HEK293T (cell line): Measurements from ENCODE around the gene NCR3LG1.

Experiments used
- CTCF ChIA-PET: fragments of 350-600 bp; formaldehyde crosslinking; extraction: SDS; loops from one replicate; lab custom pipeline; 2021; ENCODE audit warnings: antibody characterized with exemption, inconsistent platforms; lab: Yijun Ruan, JAX
- POLR2A ChIA-PET: fragments of 350-600 bp; formaldehyde crosslinking; extraction: SDS; loops from one replicate; lab custom pipeline; 2020; ENCODE audit warnings: antibody characterized with exemption, inconsistent platforms; lab: Yijun Ruan, JAX
- DNase-seq: peaks from one replicate; pipeline ENCODE4 v3.0.0; 2012; ENCODE audit warnings: mixed read lengths; ENCODE audit errors: extremely low spot score
- ARNT ChIP-seq: fragments of 450-650 bp; IDR thresholded peaks from 2 replicates; pipeline ENCODE4 v1.6.1; 2017; ENCODE audit warnings: mild to moderate bottlenecking
- BHLHE40 ChIP-seq: fragments of 450-650 bp; IDR thresholded peaks from 2 replicates; pipeline ENCODE4 v1.6.1; 2016; ENCODE audit warnings: mild to moderate bottlenecking, moderate library complexity, borderline replicate concordance
- CTBP1 ChIP-seq: fragments of 450-650 bp; IDR thresholded peaks from 2 replicates; pipeline ENCODE4 v1.6.1; 2016; ENCODE audit warnings: borderline replicate concordance
- ELF4 ChIP-seq: fragments of 450-650 bp; IDR thresholded peaks from 2 replicates; pipeline ENCODE4 v1.6.1; 2017; ENCODE audit warnings: antibody characterized with exemption
- FOXA1 ChIP-seq: fragments of 450-650 bp; IDR thresholded peaks from 2 replicates; pipeline ENCODE4 v1.6.1; 2016; ENCODE audit warnings: mild to moderate bottlenecking
- FOXK2 ChIP-seq: fragments of 450-650 bp; IDR thresholded peaks from 2 replicates; pipeline ENCODE4 v1.6.1; 2016; ENCODE audit warnings: mild to moderate bottlenecking
- FOXM1 ChIP-seq: fragments of 450-650 bp; IDR thresholded peaks from 2 replicates; pipeline ENCODE4 v1.6.1; 2017; ENCODE audit warnings: mild to moderate bottlenecking, borderline replicate concordance
- HDGF ChIP-seq: fragments of 450-650 bp; IDR thresholded peaks from 2 replicates; pipeline ENCODE4 v1.6.1; 2017; ENCODE audit warnings: antibody characterized with exemption, borderline replicate concordance
- L3MBTL2 ChIP-seq: fragments of 450-650 bp; conservative IDR thresholded peaks from 2 replicates; pipeline ENCODE4 v1.6.1; 2016; ENCODE audit warnings: mild to moderate bottlenecking
- LEF1 ChIP-seq: fragments of 450-650 bp; IDR thresholded peaks from 2 replicates; pipeline ENCODE4 v1.6.1; 2017; ENCODE audit warnings: mild to moderate bottlenecking, borderline replicate concordance
- NFRKB ChIP-seq: fragments of 450-650 bp; IDR thresholded peaks from 2 replicates; pipeline ENCODE4 v1.6.1; 2016; ENCODE audit warnings: mild to moderate bottlenecking, moderate library complexity
- SP1 ChIP-seq: fragments of 450-650 bp; IDR thresholded peaks from 2 replicates; pipeline ENCODE4 v1.6.1; 2017
- TARDBP ChIP-seq: fragments of 450-650 bp; IDR thresholded peaks from 2 replicates; pipeline ENCODE4 v1.6.1; 2016
- ZNF384 ChIP-seq: fragments of 450-650 bp; IDR thresholded peaks from 2 replicates; pipeline ENCODE4 v1.6.1; 2016
- TF ChIP-seq, protein P1 (sequence below): fragments of 450-650 bp; IDR thresholded peaks from 2 replicates; pipeline ENCODE4 v1.6.1; 2016

Gene NCR3LG1

DNA sequence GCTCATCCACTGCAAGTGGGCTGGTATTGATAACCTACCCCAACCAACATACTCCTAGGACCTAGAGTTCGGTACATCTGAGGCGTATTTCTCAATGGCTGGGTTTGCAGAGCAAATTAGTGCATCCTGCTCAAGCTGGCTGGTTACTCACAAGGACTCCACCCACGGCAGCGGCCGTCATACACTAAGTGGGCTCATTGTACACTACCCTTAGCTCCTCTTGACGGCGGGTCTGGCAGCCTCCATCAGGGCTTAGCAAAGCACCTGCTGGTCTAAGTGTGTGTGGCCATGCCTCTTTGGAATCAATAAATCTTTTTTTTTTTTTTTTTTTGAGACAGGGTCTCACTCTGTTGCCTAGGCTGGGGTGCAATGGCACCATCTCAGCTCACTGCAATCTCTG, 57.0 kb downstream of the NCR3LG1 start:
- ChIA-PET POLR2A (no interaction called here), CTCF (no interaction called here)
- DNase-seq, result no peak
- no peak for TF ChIP-seq FOXM1
- TF ChIP-seq NFRKB, result no peak
- no peak for TF ChIP-seq HDGF
- TF ChIP-seq, protein P1, sequence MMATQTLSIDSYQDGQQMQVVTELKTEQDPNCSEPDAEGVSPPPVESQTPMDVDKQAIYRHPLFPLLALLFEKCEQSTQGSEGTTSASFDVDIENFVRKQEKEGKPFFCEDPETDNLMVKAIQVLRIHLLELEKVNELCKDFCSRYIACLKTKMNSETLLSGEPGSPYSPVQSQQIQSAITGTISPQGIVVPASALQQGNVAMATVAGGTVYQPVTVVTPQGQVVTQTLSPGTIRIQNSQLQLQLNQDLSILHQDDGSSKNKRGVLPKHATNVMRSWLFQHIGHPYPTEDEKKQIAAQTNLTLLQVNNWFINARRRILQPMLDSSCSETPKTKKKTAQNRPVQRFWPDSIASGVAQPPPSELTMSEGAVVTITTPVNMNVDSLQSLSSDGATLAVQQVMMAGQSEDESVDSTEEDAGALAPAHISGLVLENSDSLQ, result no peak
- TF ChIP-seq TARDBP, result no peak
- no peak for TF ChIP-seq BHLHE40
- TF ChIP-seq CTBP1, result no peak
- no peak for TF ChIP-seq FOXA1
- TF ChIP-seq ZNF384, result no peak
- TF ChIP-seq ELF4, result no peak
- TF ChIP-seq L3MBTL2, result no peak

DNA sequence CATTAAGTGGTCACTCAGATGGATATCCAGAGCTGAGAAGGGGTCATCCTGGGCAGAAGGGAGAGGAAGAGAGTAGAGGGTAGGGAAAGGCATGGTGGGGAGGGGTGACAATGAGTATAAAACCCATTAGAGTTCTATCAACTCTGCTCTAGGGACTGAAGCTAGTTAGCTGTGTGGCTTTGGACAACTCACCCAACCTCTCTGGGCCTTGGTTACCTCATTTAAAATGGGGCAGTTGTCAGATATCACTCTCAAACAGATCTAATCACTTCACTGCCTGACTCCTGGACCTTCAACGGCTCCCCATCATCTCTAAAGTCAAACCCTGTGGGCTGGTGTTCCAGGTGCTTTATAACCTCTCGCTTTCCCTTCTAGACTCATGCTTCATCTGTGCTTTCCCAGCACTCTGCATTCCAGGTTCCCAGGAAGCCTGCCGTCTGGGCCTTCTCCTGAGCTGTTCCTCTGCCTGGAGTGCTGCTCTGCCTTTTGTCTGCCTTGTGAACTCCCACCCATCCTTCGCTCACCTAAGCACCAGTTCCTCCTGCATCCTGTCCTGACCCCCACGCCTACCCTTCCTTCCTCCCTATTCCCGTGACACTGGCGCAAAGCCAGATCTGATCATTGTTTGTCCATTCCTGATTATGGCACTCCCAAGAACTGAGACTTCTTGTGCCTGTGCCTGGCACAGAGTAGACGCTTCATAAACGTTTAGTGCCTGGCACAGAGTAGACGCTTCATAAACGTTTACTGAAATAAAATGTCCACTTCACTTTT, 59.2 kb downstream of the NCR3LG1 start:
- ChIA-PET CTCF (no interaction called here), POLR2A (no interaction called here)
- TF ChIP-seq ELF4, result no peak
- no peak for TF ChIP-seq CTBP1
- DNase-seq, result no peak

DNA sequence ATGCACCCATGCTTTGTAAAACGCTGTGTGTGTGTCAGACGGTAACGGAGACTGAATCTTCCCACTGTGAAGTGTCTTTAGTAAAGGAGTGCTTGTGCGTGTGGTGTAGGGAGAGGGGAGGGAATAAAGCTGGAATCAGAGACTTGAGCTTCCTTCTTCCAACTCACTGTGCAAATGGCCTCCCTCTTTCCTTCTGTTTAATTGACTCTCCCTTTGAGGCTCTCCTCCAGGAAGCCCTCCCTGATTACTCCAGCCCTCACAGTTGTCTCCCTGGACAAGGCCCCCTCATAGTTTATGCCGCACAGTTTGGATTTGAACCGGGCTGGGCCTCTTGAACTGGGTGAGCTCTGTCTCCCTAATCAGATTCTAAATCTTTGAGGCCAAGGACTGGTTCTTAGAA, 59.8 kb downstream of the NCR3LG1 start:
- ChIA-PET CTCF (no interaction called here), POLR2A (no interaction called here)
- TF ChIP-seq HDGF (no peak), CTBP1 (no peak), BHLHE40 (no peak), ARNT (no peak)
- no peak for DNase-seq

DNA sequence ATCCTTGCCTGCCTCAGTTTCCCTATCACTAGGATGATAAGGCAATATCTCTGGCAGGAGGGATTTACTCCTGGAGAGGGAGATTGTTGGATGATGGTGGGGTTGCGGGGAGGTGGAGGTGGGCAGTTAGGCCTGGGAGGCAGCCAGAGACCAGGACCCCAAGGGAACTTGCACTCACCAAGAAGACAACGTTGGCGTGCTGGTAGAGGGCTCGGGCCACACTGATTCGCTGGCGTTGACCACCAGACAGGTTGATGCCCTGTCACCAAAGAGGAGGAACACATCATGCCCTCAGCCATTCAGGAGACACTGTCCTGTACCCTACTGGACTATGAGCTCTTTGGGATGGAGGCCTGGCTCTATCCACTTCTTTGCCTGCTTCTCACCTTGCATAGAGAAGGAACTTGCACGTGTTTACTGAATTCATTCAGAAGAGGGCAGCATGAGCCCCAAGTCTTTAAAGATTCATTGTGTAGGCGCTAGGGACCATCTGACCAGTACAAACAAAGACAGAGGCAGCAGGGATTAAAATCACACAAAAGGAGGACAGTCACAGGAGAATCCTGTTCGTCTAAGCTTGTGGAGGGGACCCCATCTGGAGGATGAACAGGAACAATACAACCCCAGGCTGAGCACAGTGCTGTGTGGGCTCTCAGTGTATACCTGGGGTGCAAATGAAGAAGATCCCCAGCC, 61.0 kb downstream of the NCR3LG1 start:
- no peak for DNase-seq
- CTCF ChIA-PET, result no interaction called here
- POLR2A ChIA-PET, result no interaction called here
- TF ChIP-seq LEF1, result no peak

DNA sequence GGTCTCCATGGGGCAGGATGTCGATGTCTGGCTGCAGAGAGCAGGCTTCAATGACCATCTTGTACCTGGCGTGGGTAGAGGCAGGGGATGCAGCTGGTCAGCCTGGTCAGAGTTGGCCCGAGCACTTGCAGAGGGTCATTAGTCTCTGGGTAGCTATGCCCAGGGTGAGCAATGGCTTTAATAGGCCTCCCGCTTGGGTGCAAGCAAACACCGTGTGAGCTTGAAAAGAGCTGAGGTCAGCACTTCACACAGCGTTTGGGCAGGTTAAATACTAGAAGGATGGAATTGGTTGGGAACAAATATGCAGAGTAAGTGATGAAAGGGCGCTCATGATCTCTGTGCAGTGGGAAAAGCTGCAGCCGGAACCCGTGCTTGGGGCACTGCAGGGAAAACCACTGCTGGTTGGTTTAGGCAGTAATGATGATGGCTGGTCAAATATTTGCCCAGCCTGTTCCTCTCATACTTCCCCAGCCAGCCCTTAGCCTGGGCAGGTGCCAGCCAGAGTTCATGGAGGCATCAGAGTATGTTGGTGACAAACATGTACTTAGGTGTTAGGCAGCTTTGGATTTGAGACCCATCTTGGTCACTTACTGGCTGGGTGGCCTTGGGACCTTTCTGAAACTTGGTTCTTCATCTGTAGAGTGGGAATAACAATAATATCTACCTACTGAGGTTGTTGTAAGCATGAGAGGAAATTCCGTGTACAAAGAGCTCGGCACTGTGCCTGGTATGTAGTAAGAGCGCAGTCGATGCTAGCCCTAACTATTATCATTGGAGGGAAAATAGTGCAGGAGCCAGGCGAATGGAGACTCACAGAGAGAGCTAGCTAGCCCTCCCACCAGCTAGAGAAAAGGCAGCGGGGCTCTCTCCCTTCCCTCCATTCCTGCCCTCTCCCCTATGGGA, 62.1 kb downstream of the NCR3LG1 start:
- TF ChIP-seq NFRKB (no peak), FOXM1 (no peak), TARDBP (no peak), ARNT (no peak), SP1 (no peak), ZNF384 (no peak), FOXK2 (no peak), ELF4 (no peak), BHLHE40 (no peak), CTBP1 (no peak)
- TF ChIP-seq, protein P1, result no peak
- POLR2A ChIA-PET, result no interaction called here
- CTCF ChIA-PET, result no interaction called here
- DNase-seq, result no peak

DNA sequence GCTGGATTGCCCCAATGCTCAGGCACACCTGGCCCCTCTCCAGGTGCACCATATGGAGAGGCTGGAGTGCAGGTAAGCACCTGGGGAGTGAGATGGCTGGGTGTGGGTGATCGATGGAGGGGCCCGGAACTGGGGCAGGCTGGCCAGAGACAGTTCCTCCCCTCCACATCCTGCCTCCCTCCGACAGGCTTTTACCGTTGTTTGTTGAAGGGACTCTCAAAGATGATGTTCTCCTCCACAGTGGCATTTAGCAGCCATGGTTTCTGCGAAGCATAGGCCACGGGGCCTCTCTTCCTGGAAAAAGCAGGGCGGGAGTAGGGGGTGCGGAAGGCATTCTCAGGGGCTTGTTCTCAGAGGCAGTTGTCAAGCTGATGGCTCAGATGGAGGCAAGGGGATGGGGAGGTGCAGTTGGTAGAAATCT, 62.7 kb downstream of the NCR3LG1 start:
- POLR2A ChIA-PET, result no interaction called here
- CTCF ChIA-PET, result no interaction called here
- DNase-seq, result no peak
- TF ChIP-seq FOXK2, result no peak
- TF ChIP-seq, protein P1, result no peak
- no peak for TF ChIP-seq TARDBP
- TF ChIP-seq NFRKB, result no peak
- no peak for TF ChIP-seq ZNF384
- TF ChIP-seq HDGF, result no peak
- TF ChIP-seq L3MBTL2, result no peak

DNA sequence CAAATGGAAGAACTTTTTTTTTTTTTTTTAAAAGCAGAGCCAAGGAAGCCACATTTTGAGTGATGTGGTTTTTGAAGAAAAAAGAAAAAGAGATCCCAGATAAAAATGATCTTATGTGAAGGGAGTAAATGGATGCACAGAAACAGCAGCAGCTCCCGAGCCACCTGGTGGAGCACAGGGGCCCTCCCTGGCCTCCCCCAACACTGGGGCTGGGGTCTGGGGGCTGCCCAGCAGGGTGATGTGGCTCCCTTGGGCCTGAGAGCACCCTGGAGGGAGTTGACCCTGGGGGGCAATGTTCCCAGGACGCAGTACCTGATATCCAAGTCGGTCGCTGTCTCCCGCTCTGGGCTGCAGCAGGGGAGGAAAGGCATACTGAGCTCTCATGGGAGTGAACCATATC, 63.4 kb downstream of the NCR3LG1 start:
- ChIA-PET POLR2A (no interaction called here), CTCF (no interaction called here)
- no peak for DNase-seq
- TF ChIP-seq NFRKB, result no peak
- TF ChIP-seq FOXK2, result no peak
- no peak for TF ChIP-seq TARDBP
- TF ChIP-seq L3MBTL2, result no peak
- TF ChIP-seq FOXA1, result no peak
- no peak for TF ChIP-seq HDGF
- TF ChIP-seq SP1, result no peak
- no peak for TF ChIP-seq CTBP1
